GM18511 (cell line): Measurements from ENCODE around the gene CALY.

Experiments used
- ATAC-seq: cut with Tn5 transposase; IDR thresholded peaks from one replicate; pipeline ENCODE4 v1.9.1; 2021; ENCODE audit warnings: mild to moderate bottlenecking, moderate library complexity; ENCODE audit not compliant: unreplicated experiment

Gene CALY

DNA sequence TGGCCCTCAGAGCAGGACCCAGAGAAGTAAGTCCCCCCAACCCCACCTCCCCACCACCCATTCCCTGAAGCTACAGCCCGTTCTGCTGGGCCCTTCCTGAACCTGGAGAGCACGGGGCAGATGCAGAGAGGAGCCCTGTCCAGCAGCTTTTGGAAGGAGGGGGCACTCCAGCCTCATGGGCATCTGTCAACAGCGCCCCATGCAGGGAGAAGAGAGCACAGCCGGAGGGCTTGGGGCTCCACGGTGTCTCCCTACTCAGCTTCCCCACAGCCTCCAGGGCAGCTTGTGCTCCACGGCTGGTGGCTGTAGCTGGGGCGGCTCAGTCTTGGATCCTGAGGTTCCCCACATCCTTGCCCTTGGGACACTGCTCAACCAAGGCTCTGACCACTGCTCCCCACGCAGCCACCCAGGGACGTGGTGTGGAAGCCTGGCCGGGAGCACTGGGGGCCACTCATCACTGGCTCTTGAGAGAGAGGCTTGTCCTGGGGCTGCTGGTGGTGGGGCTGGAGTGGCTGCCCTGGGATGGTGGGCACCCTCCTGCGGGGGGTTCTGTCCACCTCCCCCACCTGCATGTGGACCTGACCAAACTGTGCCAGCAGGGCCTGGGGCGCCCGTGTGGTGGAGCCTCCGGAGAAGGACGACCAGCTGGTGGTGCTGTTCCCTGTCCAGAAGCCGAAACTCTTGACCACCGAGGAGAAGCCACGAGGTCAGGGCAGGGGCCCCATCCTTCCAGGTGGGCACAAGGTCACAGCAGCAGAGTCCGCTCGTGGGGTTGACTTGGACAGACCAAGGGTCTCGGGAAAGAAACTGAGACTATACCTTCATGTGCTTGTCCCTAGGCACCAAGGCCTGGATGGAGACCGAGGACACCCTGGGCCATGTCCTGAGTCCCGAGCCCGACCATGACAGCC is 15.0 kb upstream of the CALY start:
- no peak for ATAC-seq

DNA sequence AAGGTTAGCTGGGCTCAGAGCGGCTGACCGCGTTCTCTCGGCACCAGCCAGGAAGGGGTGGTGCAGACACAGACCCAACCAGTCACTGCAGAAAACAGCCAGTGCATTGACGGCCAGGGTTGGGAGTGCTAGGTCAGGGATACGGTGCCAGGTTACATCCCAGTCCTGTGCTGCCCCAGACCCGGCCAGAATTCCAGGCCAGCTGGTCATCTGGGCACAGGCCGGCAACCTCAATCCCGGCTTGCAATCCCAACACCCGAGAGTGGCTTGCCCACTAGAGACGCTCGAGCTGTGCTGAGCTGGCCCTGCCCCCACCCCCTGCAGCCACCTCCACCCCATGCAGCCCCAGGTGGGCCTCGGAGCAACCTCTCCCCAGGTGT is 14.2 kb upstream of the CALY start:
- ATAC-seq, result no peak

DNA sequence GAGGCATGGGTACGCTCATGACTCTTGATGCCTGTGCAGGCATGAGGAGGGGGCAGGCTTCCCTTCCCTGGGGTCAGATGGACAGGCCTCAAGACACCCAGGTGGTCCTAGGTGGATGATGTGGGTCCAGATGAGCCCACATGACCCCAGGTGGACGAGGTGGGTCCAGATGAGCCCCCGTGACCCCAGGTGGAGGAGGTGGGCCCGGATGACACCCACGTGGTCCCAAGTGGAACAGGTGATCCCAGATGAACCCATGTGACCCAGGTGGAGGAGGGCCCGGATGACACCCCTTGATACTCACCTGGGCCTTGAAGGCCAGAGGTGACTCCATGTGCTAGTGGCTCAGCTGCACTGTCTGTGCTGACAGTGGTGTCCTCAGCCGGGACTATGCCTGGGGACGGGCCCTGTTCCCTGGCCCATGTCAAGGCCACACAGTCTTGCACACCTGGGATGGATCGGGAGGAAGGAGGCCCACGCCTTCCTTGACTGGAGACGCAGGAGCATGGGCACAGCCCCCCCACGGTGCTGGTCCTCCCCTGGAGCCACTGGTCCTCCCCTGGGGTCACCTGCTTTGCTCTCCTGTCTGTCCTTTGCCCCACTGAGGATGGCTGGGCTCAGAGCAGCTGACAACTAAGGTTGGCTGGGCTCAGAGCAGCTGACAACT is 13.7 kb upstream of the CALY start:
- no peak for ATAC-seq

GRCh38 chr10:133349577-133350011 is 12.9 kb upstream of the CALY start:
- no peak for ATAC-seq

- no peak for ATAC-seq
Measured at GRCh38 chr10:133349160-133349568, 12.5 kb upstream of the CALY start.

DNA sequence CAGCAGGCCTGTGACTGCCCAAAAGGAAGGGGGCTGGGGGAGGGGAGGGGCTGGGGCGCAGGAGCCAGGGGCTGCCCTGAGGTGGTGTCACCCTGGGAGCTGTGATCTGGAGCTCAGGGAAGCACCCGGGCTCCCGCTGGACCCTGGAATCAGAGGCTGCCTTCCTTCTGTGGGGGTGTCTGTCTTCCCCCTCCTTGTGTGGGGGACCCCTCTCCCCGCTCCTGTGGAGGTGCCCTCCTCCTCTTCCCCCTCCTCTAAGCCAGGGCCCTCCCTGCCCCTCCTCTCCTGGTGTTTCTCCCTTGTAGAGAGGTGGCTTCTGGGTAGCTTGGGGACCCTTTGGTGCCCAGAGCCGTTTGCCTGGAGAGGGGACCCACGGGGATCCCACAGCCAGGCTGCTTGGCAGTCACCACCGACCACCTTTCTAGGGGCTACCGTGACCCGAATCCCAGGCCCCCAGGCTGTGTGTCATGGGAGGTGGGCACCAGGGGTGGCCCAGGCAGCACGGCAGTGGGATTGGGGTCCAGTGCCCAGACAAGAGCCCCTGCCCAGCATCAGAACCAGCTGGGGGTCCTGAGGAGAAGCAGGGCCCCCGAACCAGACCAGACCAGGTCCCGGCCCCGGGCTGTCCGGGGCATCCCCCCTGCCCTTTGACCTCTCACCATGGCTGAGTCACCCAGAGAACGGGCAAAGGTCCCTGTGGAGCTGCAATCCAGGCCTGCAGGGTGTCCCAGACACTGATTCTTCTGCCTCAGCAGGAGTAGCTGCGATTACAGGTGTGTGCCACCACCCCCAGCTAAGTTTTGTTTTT is 11.2 kb upstream of the CALY start:
- ATAC-seq, result no peak

DNA sequence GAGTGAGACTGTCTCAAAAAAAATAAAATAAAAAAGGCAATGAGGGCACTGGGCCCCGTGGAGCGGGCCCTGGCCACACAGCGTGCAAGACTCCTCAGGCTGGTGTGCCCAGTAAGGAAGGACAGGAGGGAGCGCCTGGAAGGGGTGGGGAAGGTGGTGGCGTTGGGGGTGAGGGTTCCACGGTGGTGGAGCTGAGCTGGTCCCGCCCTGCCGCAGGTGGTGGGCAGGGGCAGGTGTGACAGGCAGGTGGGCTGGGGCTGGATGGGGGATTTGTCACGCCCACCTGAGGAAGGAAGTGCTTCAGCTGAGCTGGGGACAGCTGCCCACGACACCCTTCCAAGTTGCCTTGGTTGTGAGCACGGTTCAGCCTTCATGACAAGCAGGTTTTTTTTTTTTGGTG is 9.7 kb upstream of the CALY start:
- ATAC-seq, result no peak

GRCh38 chr10:133344236-133344635 is 7.5 kb upstream of the CALY start:
- no peak for ATAC-seq

DNA sequence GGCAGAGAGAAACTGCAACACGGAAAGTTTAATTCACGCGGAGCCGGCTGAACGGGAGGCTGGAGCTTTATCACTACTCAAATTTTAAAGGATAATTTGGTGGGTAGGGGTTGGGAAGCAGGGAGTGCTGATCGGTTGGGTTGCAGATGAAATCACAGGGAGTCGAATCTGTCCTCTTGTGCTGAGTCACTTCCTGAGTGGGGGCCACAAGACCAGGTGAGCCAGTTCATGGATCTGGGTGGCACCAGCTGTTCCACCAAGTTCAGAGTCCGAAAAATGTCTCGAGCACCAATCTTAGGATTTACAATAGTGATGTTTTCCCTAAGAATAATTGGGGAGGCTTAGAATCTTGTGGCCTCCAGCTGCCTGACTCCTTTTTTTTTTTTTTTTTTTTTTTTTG is 6.9 kb upstream of the CALY start:
- no peak for ATAC-seq

DNA sequence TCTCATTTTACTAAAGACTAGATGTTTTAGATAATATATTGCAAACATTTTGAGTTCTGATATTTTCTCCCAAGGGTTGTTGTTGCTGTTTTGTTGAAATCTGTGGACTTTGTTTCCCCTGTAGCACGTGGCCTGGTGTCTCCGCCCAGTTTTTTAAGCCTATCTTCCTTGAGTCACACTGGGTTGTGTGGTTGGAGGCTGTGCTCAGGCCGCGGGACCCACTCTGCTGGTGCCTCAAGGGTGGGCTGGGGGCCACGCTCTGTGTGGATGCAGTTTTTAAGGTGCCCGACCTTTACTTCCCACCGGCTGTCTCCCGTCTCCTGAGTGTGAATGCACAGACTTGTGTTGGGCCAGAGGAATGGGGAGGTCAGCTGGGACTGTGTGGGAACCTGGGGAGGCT is 6.2 kb upstream of the CALY start:
- ATAC-seq, result no peak

DNA sequence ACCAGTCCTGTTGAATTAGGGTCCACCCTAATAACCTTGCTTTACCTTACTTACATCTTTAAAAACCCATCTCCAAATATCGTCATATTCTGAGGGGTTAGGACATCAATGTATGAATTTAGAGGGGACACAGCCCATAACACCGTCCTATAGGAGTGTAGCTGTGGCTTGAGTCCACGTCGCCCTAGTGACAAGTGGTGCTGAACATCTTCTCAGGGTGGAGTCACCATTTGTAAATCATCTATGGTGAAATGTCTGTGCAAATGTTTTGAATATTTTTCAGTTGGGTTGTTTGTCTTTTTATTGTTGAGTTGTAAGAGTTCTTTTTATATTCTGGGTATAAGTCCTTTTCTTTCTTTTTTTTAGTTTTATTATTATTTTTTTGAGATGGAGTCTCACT is 5.3 kb upstream of the CALY start:
- no peak for ATAC-seq

DNA sequence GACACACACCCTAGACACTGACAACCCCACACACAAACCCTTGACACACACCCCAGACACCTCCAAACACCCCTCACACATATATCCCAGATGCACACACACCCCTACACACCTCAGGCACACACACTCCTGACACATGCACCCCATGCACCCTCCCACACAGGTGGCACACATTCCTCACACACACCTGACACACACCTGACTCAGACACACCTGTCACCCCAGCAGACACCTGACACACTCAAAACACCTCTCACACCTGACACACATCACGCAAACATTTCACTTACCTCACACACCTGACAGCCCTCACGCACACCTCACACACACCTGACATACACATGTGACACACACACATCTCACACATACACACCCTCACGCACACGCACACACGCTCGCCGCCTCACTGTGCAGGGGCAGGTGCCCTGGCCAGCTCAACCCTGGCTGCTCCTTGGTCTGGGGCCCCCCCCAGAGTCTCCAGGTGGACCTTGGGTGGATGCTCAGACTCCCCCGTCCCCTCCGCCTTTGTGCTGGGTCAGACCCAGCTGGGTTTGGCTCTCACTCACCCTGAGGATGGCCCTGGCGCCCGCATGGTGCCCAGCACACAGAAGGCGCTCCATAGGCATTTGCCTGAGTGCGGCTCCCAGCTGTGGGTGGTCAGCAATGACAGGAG is 3.1 kb upstream of the CALY start:
- ATAC-seq, result no peak

DNA sequence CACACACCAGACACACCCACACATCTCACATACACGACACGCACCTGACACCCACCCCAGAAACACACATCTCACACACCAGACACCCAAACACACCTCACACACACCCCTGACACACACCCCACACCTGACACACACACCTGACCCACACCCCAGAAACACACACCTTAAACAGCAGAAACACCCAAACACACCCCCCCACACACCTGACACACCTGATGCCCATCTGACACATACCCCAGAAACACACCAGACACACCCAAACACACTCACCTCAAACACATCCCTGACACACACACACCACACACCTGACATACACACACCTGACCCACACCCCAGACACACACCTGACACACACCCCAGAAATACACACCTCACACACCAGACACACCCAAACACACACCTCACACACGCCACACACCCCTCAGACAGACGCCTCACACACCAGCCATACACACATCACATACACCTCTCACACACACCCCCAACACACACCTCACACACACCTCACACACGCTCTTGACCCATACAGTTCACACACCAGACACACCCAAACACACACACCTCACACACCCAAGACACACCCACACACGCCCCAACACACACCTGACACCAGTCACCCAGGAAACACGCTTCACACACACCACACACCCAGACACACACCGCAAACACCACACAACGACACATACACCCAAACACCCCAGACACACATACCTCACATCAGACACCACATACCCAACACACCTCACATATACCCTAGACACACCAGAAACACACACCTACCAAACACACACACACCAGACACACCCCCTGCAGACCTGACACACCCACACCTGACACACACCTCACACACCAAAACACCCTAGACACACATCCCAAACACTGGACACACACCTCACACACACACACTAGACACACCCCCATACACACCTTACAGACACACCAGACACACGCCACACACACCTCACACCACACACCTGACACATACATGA is 1.7 kb upstream of the CALY start:
- ATAC-seq, result no peak

DNA sequence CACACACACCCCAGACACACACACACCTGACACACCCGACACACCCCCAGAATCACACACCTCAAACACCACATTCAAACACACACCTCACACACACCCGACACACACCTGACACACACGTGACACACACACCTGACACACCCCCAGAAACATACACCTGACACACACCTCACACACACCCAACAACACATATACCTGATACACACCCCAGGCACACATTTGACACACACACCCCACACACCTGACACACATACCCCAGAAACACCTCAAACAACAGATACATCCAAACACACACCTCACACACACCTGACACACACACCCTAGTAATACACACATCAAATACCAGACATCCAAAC is 652 bp upstream of the CALY start:
- ATAC-seq, result no peak

GRCh38 chr10:133336118-133336576 is 549 bp downstream of the CALY start:
- ATAC-seq, result no peak

DNA sequence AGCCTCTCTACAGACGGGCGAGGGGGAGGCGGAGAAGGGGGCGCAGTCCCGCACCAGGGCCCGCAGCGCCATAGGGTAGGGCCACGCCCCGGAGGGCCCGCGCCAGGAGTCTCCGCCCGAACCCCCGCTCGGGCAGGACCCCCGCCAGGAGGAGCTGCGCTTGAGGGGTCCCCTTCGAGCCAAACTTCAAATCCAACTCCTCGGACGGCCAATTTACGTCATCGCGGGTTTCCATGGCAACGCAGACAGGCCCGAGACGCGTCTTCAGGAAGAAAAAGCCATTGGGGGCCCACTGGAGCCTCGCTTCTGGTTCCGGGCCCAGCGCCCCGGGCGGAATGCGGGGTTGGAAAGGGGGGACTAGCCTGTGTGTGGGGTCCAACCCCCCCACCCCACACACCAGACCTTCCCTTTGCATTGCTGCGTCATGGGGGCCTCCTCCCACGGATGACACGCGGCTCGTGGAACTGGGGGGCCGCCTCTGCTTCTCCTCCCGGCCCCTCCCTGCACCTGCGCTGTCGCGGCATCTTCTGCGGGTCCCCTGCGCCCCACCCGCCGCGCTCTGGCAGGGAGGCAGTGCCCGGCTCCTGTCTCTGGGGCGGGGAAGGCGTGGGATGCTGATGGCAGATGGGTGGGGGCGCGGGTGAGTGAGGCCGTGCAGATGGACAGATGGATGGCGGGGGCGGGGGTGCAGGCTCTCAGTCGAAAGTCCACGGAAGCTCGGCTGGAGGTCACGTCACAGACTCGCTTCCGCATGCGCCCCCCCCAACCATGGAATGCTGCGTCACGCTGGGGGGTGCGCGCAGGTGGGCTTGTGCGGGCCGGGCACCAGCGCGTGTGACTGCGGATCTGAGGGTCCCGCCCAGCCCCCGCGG is 1.2 kb downstream of the CALY start:
- no peak for ATAC-seq

GRCh38 chr10:133334503-133335245 is 2.0 kb downstream of the CALY start:
- ATAC-seq, result no peak
